Measurements from ENCODE around the gene GRK3.

DNA sequence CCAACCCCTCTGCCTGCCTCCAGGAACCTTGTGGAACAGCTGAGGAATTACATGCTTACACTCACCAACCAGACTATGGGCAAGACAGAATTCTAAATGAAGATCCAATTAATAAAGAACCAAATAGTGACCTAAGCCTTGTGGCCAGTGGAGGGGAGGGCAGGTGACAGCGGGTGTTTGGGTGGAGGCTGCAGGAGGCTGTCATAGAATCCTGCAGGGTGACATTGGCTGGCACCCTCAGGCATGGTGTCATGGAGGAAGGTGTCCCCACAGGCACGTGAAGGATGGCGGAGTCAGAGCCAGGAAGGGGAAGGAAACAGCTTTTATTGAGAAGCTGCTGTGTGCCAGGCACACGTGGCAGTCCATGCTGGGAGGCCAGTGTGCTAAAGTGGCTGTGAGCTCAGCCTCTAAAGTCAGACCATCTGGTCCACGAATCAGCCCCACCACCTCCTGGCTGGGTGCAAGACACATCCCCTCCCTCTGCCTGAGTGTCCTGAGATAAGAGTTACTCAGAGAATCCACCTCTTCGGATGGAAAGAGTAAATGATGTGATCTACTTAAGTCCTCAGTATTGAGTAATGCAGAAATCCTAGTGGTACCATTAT lies 186.2 kb downstream of the GRK3 start:
- TF ChIP-seq, protein P1, sequence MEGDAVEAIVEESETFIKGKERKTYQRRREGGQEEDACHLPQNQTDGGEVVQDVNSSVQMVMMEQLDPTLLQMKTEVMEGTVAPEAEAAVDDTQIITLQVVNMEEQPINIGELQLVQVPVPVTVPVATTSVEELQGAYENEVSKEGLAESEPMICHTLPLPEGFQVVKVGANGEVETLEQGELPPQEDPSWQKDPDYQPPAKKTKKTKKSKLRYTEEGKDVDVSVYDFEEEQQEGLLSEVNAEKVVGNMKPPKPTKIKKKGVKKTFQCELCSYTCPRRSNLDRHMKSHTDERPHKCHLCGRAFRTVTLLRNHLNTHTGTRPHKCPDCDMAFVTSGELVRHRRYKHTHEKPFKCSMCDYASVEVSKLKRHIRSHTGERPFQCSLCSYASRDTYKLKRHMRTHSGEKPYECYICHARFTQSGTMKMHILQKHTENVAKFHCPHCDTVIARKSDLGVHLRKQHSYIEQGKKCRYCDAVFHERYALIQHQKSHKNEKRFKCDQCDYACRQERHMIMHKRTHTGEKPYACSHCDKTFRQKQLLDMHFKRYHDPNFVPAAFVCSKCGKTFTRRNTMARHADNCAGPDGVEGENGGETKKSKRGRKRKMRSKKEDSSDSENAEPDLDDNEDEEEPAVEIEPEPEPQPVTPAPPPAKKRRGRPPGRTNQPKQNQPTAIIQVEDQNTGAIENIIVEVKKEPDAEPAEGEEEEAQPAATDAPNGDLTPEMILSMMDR (IDR thresholded peaks at IDR 0.05; ENCODE audit: insufficient read depth, low read length), result no peak
- TF ChIP-seq POLR2AphosphoS5 (IDR thresholded peaks at IDR 0.05; ENCODE audit: low read depth) (no peak), GABPA (IDR thresholded peaks at IDR 0.05; ENCODE audit: low read depth) (no peak), SPI1 (IDR thresholded peaks at IDR 0.05; ENCODE audit: borderline replicate concordance, low read depth) (no peak)
- TF ChIP-seq, protein P2, sequence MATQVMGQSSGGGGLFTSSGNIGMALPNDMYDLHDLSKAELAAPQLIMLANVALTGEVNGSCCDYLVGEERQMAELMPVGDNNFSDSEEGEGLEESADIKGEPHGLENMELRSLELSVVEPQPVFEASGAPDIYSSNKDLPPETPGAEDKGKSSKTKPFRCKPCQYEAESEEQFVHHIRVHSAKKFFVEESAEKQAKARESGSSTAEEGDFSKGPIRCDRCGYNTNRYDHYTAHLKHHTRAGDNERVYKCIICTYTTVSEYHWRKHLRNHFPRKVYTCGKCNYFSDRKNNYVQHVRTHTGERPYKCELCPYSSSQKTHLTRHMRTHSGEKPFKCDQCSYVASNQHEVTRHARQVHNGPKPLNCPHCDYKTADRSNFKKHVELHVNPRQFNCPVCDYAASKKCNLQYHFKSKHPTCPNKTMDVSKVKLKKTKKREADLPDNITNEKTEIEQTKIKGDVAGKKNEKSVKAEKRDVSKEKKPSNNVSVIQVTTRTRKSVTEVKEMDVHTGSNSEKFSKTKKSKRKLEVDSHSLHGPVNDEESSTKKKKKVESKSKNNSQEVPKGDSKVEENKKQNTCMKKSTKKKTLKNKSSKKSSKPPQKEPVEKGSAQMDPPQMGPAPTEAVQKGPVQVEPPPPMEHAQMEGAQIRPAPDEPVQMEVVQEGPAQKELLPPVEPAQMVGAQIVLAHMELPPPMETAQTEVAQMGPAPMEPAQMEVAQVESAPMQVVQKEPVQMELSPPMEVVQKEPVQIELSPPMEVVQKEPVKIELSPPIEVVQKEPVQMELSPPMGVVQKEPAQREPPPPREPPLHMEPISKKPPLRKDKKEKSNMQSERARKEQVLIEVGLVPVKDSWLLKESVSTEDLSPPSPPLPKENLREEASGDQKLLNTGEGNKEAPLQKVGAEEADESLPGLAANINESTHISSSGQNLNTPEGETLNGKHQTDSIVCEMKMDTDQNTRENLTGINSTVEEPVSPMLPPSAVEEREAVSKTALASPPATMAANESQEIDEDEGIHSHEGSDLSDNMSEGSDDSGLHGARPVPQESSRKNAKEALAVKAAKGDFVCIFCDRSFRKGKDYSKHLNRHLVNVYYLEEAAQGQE (IDR thresholded peaks at IDR 0.05; ENCODE audit: insufficient replicate concordance, low read depth), result no peak
